Uterus (tissue), 2 donors: ENCODE measurements around the gene SEMA3E.

Experiments used
- POLR2A ChIP-seq, 2 donors: fragments of 450-650 bp; IDR thresholded peaks; one replicate each; pipeline ENCODE4 v1.6.1; 2016; ENCODE audit warnings: antibody characterized with exemption in 2 of 2, mild to moderate bottlenecking in 1 of 2, moderate library complexity in 1 of 2
- TF ChIP-seq, protein P1 (sequence below), 4 experiments: fragments of 200-600 bp in 2 of 4; fragments of 450-650 bp in 2 of 4; sonication (generic) in 2 of 4; IDR thresholded peaks; one replicate each; pipeline ENCODE4 v1.5.1; 2016 to 2019; ENCODE audit warnings: antibody characterized with exemption in 4 of 4, mild to moderate bottlenecking in 2 of 4, moderate library complexity in 1 of 4

DNA sequence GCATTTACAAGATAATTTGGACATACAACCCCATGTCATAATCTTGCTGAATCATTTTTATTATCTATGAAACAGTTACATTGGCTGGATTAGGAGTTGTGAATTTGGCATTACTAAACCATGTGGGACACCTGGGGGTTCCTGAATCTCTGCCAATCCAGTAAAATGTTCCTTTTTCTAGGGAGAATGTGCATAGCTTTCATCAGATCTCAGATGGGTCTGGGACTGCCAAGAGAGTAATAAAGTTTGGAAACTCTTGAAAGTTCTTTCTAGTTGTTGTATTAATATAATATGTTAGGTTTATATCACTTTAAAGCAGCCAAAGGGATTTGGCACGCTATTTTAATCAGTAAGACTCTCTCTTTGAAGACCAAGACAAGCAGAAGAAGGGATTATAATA is 62.7 kb downstream of the SEMA3E start:
- TF ChIP-seq, protein P1, sequence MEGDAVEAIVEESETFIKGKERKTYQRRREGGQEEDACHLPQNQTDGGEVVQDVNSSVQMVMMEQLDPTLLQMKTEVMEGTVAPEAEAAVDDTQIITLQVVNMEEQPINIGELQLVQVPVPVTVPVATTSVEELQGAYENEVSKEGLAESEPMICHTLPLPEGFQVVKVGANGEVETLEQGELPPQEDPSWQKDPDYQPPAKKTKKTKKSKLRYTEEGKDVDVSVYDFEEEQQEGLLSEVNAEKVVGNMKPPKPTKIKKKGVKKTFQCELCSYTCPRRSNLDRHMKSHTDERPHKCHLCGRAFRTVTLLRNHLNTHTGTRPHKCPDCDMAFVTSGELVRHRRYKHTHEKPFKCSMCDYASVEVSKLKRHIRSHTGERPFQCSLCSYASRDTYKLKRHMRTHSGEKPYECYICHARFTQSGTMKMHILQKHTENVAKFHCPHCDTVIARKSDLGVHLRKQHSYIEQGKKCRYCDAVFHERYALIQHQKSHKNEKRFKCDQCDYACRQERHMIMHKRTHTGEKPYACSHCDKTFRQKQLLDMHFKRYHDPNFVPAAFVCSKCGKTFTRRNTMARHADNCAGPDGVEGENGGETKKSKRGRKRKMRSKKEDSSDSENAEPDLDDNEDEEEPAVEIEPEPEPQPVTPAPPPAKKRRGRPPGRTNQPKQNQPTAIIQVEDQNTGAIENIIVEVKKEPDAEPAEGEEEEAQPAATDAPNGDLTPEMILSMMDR (IDR thresholded peaks at IDR 0.05): no peak
- no peak for TF ChIP-seq POLR2A (IDR thresholded peaks at IDR 0.05)
